Measurements from ENCODE around the gene ABHD4. TPM values are rescaled to one million over a fixed set of nuclear protein-coding genes. Genes with fewer than 3 reads are reported as not detected.
A peak's percentile ranks its signal among the peaks of the same experiment; 100 is the strongest.

ABHD4 gene
- total and polyA plus RNA-seq, 2 of the 4 experiments (the other 2 are of a cell fraction): 5.0 to 22.0 TPM

GRCh38 chr14:22579881-22580280, 18.2 kb upstream of the ABHD4 start:
- Histone ChIP-seq H4K5ac (ENCODE audit: low read depth, low read length) (no peak overlapping the region), H2BK5ac (ENCODE audit: low read depth, low read length, poor library complexity, severe bottlenecking) (no peak overlapping the region), H2AK5ac (ENCODE audit: low read depth, low read length) (no peak overlapping the region), H3K9me3 (ENCODE audit: control insufficient read depth, insufficient read depth, low read length) (no peaks in the 10 kb centered on the region), H3K4me2 (ENCODE audit: low read depth, low read length) (no peak overlapping the region), H3K4me1 (ENCODE audit: control insufficient read depth, insufficient read depth, low read length) (peaks cover 3% of the 10 kb centered on the region; the same call in 1 of the 2 replicates), H3K27me3 (ENCODE audit: control insufficient read depth, insufficient read depth, low read length) (no peaks in the 10 kb centered on the region), H4K91ac (ENCODE audit: insufficient read depth, low read depth, low read length) (no peak overlapping the region), H3K36me3 (ENCODE audit: control insufficient read depth, insufficient read depth, low read length) (peaks cover 9% of the 10 kb centered on the region), H3K9ac (ENCODE audit: low read depth, low read length) (no peak overlapping the region), H3K56ac (ENCODE audit: extremely low read depth, insufficient read depth, low read length) (no peak overlapping the region), H2BK15ac (ENCODE audit: low read depth, low read length) (no peak overlapping the region), H2BK120ac (ENCODE audit: low read depth, low read length) (no peak overlapping the region), H4K20me1 (ENCODE audit: insufficient read depth, low read length) (peaks cover 39% of the 10 kb centered on the region), H2BK20ac (ENCODE audit: low read depth, low read length) (no peak overlapping the region), H2AK9ac (replicated peaks; ENCODE audit: low read depth, low read length, poor library complexity) (no peak overlapping the region), H3K23ac (ENCODE audit: low read depth, low read length) (no peak overlapping the region), H3K4ac (ENCODE audit: low read depth, low read length) (no peak overlapping the region), H3K4me3 (ENCODE audit: insufficient read depth, low read depth, low read length) (no peak overlapping the region), H3K79me1 (ENCODE audit: low read depth in 1 of 2, low read length in 2 of 2) (peaks cover 17 to 51% of the 10 kb centered on the region in 2 experiments), H3K14ac (replicated peaks; ENCODE audit: low read depth, low read length) (no peak overlapping the region), H3K18ac (ENCODE audit: low read depth, low read length) (no peak overlapping the region), H3K27ac (ENCODE audit: insufficient read depth, low read length) (no peak overlapping the region), H3K9me1 (ENCODE audit: insufficient read depth, low read length) (peaks cover 8% of the 10 kb centered on the region), H2AFZ (replicated peaks; ENCODE audit: low read length, poor library complexity) (no peak overlapping the region), H4K8ac (ENCODE audit: low read depth in 2 of 2, low read length in 2 of 2) (no peak overlapping the region)
- BruUV-seq (replicated peaks): no TSS peak
- DNase-seq (no peak), ATAC-seq (ENCODE audit: low read depth) (no peak)
- dilution Hi-C loops (cut with HindIII; ENCODE audit: low sequenced_read_pairs, unreplicated experiment) (no loop called here), intact Hi-C loops (cut with micrococcal nuclease) (no loop called here), in situ Hi-C loops (cut with MboI; ENCODE audit: low sequenced_read_pairs) (loop anchor here (5.0 to 10.0 kb wide), 2 partner anchors 72 to 265 kb away; no protein-coding TSS in a partner anchor)
- POLR2A ChIA-PET (ENCODE audit: unreplicated experiment): no interaction called here
- CTCF ChIA-PET: interaction anchor here (0.8 kb wide), 1 partner anchor 10 kb away, joined by 4 read pairs; the partner anchor contains the start of gene DAD1
- 0 out of 2 replicates have a peak, but pooled peaks have one; percentile 4 for TF ChIP-seq CEBPB (IDR thresholded peaks at IDR 0.05; ENCODE audit: low read depth, low read length)
- TF ChIP-seq RFX5 (IDR thresholded peaks at IDR 0.05; ENCODE audit: low read depth, low read length): no peak
- TF ChIP-seq CTCF (conservative IDR thresholded peaks at IDR 0.05; ENCODE audit: low read depth, low read length): no peak
- no peak for TF ChIP-seq MXI1 (IDR thresholded peaks at IDR 0.05; ENCODE audit: borderline replicate concordance, low read depth, low read length)
- no peak for TF ChIP-seq CHD1 (IDR thresholded peaks at IDR 0.05; ENCODE audit: low read depth, low read length)
- no CpG with 5 or more reads among the region's 3 CpGs for WGBS, 2 experiments (ENCODE audit: extremely low coverage in 2 of 2, insufficient read length in 1 of 2)
